EH (cell line): ENCODE results near the gene CDKN1B.

Experiments
- DNase-seq: peaks from one replicate; pipeline ENCODE4 v3.0.0-alpha.2; 2015; ENCODE audit warnings: low read depth

The CDKN1B gene

DNA sequence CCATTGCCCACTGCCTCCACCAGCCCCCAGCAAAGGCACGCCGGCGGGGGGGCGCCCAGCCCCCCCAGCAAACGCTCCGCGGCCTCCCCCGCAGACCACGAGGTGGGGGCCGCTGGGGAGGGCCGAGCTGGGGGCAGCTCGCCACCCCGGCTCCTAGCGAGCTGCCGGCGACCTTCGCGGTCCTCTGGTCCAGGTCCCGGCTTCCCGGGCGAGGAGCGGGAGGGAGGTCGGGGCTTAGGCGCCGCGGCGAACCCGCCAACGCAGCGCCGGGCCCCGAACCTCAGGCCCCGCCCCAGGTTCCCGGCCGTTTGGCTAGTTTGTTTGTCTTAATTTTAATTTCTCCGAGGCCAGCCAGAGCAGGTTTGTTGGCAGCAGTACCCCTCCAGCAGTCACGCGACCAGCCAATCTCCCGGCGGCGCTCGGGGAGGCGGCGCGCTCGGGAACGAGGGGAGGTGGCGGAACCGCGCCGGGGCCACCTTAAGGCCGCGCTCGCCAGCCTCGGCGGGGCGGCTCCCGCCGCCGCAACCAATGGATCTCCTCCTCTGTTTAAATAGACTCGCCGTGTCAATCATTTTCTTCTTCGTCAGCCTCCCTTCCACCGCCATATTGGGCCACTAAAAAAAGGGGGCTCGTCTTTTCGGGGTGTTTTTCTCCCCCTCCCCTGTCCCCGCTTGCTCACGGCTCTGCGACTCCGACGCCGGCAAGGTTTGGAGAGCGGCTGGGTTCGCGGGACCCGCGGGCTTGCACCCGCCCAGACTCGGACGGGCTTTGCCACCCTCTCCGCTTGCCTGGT lies at the start of gene CDKN1B:
TSS of gene CDKN1B (plus strand) at position 576 of the 793 bp plus-strand sequence. CDS start 472 bp downstream, outside the sequence.
- peak; percentile 97 for DNase-seq

DNA sequence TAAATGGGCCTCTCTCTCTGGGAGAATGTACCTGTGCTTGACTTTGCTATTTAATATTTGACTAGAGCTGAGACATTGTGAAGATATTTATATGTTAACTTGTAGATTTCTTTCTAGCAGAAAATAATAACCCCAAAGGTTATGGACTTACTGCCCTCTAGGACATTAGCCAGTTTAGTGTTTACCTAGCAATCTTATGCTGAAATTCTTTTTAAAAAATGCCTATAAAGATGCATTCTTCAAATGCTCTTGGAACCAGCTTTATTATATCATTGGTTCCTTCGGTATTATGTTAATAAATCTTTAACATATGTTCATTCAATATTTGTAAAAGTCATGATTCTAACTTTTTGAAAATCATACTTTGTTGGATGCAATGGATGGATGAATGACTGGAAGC lies 49.2 kb upstream of the CDKN1B start:
- DNase-seq, result no peak

DNA sequence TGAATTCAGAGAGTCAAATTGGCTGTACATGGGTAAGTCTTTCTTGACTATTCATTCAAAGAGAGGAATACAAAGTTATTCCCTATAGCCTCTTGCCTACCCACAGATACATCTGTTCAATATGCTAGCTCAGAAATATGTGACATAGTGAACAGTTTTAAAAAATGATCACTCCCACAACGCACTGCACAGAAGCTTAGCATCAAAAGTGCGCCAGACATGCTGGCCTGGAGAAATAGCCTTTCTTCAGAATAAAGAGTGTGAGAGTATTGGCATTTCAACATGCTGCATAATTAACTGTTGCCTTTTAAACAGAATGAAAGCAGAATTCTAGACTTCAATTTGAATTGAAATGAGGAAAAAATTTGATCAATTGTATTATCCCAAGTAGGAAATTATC lies 48.1 kb upstream of the CDKN1B start:
- DNase-seq, result no peak

- peak; percentile 79 for DNase-seq
These were observed 45.1 kb upstream of the CDKN1B start for GRCh38 chr12:12671850-12672660.

DNA sequence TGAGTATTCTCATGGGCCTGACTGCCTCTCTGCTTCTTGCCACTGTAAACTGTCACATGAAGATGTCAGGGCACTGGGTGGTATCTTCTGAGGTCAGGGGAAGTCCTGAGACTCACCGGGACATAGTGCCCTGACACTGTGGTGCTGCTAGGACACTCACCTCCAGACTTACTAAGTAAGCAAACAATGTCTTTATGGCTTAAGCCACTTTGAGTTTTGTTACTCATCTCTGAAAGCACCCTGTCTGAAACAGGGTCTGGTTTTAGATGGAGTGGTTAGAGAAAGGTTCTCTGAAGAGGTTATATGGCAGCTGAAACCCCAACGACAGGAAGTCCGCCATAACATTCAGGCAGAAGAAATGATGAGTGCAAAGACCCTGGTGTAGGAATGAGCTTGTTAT lies 43.9 kb upstream of the CDKN1B start:
- DNase-seq, result no peak

DNA sequence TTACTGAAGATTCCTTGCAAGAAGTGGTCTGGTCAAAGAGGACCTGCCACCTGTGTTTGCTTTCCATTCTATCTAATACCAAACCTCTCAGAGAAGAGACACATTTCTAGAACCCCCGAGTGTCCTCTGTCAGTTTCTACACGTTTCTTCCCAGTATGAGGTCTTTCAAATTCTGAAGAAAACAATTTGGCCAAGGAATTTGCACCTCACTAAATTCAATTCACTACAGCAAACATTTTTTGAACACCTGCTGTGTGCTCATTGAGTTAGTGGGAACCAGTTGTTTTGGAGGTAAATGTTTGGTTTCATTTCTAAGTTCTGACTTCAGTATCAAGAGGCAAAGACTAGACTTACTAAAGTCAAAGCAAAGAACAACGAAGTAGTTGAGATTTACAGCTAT lies 40.6 kb upstream of the CDKN1B start:
- DNase-seq, result no peak

DNA sequence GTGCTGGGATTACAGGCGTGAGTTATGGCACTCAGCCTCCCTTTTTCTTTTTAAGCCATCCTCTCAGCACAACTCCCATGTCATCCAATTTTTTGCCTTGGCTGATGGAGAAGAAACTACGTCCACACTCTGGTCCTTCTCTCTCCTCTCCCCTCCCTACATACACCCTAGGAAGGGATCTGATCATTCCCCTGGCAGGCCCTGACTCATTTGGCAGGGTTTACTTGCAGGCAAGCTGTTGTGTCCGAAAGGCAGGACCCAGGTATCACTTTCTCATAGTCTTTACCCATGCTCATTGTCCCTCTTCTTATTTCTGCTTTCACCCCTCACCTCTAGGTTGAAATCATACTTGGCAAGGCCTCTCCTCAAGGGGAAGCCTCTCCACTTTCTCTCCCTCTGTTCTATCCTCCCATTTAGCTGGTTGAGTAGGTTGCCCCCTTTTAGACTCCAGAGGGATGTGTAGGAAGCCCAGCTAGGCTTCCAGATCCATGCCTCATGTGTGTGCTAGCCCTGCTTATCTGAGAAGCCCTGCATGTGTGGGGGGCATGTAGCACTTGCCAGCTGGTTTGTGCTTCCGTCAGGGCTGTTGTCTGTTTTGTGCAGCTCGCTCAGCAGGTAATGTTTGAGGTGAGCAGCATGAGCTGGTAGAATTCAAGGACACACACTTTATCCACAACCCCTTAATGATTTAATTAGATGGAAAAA lies 36.0 kb upstream of the CDKN1B start:
- DNase-seq, result no peak

- no peak for DNase-seq
These were observed 34.9 kb upstream of the CDKN1B start for GRCh38 chr12:12682284-12682683.

GRCh38 chr12:12683136-12683697 lies 34.0 kb upstream of the CDKN1B start:
- no peak for DNase-seq

DNA sequence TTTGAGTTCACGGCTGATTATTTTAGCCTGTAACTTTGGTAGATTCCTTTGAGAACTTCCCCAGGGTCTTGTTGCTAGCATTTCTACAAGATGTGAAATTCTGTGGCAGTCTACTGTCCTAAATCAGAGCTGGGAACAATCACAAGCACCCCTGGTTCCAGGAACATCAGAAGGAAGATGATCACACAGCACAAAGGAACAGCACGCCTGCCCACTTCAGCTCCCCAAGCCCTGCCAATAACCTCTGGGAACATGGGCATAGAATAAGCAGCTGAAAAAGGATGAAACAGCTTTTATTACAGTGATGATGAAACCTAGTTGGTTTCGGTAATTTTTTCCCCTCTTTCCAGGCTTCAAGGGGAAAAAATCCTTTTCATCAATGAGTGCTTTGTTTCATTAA lies 33.4 kb upstream of the CDKN1B start:
- DNase-seq, result no peak

DNA sequence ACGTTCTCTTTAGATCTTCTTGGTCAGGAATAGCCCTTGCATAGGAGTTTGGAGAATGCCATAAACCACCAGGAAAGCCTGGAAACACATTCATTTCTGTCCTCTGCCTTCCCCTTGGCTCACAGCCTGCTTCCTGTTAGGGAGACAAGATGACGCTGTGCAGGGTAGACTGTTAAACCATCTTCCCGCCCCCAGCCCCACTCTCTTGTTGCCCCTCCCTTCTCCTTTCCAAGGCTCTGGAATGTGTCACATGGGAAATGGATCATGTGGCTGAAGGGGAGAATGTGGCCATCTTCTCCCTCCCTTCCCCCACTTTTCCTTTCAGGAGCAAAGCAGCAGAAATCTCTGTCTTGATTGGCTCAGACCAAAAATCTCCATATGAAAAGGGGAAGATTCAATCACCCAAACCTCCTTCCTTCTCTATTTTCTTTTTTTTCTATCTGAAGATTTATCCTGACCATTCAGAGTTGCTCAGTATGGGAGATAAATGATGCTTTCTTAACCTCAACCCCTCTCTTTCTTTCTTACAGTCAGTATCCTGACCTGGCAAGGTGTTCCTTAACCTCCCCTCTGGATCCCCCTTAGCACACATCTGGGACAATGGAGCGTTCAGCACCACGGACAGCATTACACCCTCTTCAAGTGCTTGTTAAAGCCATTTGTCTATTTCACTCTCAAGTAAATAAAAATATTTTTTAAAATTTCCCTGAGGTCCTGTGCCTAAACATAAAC lies 32.6 kb upstream of the CDKN1B start:
- peak; percentile 66 for DNase-seq

DNA sequence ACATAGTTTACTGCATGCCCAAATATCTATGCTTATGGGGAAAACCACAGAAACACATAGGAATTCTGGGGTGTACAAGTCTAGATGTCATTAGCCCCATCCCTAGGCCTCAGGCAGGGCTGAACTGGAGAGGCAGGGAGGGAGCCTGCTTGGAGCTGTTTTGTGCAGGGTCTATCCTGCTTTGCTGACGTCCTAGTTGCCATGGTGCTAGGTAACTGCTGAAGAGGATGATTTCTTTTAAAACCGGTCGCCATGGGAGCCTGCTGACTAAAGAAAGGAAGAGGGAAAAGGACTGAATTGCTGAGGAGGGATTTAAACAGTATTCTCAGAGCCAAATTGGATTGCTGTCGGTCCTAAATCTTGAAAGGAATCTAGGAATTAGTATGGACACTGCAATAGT lies 31.9 kb upstream of the CDKN1B start:
- no peak for DNase-seq

GRCh38 chr12:12686472-12686871 lies 30.7 kb upstream of the CDKN1B start:
- DNase-seq, result peak; percentile 10

DNA sequence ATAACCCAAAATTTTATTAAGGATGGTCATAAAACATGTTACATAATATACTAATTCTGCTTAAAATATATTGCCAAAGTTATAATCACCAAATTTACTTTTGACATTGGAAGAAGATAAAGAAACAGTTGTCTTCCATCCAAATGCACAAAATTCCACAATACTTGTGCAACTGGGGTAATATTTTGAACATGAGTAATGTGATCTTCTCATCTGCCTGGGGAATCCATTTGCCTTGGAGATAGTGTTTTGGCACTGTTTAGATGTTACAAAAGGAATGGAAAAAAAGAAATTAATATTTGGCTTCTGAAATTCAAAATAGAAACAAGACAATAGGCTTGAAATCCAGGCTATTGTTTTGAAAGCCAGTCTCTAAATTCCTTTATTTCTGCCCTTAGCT lies 30.2 kb upstream of the CDKN1B start:
- DNase-seq, result peak; percentile 73

GRCh38 chr12:12689647-12690300 lies 27.4 kb upstream of the CDKN1B start:
- DNase-seq, result peak; percentile 32

- DNase-seq, result no peak
These were observed 25.6 kb upstream of the CDKN1B start for GRCh38 chr12:12691549-12691948.

GRCh38 chr12:12693111-12693671 lies 24.0 kb upstream of the CDKN1B start:
- no peak for DNase-seq

DNA sequence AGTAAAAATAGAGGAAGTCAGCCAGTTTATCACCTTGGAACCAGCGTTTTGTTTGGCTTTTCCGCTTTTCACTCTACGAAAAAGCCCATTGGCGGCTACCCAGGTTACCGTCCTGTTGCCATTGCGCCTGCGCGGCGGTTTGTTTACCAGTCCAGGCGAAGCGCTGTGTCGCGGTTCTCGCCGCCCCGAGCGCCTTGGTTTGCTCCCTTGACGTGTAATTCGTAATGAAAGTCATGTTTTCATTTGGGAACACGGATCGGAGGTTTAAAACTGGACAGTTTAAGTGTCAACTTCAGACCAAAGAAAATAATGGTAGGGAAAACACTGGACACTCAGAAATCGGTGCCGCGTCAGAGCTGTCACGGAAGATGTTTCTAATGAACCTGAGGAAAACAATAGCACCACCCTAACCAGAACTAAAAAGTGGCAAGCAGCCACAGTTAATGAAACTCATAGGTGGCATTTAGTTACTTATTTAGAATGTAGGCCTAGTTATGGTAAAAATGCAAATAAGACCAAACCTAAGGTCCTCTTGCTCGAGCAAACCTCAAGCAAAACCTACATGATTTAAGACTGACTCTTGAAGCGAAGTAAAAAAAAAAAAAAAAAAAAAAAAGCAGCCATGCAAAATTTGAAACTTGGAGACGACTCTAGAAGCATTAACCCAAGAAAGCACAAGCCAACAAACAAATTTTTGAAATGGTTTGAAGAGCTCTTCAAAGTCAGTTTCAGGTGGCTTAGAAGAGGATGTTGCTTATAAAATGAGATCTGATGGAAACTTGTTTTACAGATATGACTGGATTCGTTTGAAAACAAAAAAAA lies 20.4 kb upstream of the CDKN1B start:
- peak; percentile 86 for DNase-seq

DNA sequence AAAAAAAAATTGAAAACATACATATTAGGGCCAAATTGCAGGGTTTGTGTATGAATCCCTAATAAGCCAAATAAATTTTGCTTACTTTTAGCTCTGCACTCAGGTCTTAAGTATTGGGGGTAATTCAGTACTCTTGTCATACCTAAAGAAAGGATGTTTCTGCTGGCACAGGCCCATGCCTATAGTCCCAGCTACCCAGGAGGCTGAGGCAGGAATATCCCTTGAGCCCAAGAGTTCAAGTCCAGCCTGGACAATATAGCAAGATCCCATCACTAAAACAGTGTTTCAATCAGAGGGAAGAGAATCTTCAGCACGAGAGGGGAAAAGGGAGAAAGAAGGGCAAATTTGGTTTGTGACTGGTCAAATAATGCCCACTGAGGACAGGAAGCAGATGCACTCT lies 17.8 kb upstream of the CDKN1B start:
- DNase-seq, result no peak

DNA sequence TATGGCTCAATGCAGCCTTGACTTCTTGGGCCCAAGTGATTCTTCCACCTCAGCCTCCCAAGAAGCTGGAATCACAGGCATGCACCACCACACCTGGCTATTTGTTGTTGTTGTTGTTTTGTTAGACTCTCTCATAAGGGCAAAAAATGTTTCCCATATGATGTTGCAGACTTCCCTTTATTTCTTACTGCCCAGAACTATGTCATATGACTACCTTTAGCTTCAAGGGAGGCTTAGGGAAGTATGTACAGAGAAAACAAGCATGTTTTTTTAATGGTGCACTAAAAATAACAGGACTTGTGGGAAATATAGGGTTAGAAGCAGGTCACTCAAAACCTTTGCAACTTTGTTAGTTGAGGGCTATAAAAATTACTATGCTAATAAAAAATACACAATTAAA lies 16.9 kb upstream of the CDKN1B start:
- DNase-seq, result peak; percentile 12
